GM20431 (cell line): Measurements from ENCODE around the gene EDEM3.

Source experiments
- in situ Hi-C: fragments of 300-500 bp; cut with MseI, MboI; formaldehyde crosslinking; loops from one replicate; pipeline ENCODE4 v1.15.0; 2020; ENCODE audit warnings: low sequenced_read_pairs; ENCODE audit not compliant: unreplicated experiment

The EDEM3 gene

GRCh38 chr1:184743062-184743756 lies 11.4 kb downstream of the EDEM3 start:
- in situ Hi-C loops = no loop called here

GRCh38 chr1:184740344-184740743 lies 14.3 kb downstream of the EDEM3 start:
- in situ Hi-C loops = no loop called here

- in situ Hi-C loops = no loop called here
These were observed 14.9 kb downstream of the EDEM3 start for GRCh38 chr1:184739796-184740195.

- in situ Hi-C loops = no loop called here
These were observed 15.6 kb downstream of the EDEM3 start for GRCh38 chr1:184739070-184739469.

- in situ Hi-C loops = no loop called here
These were observed 19.7 kb downstream of the EDEM3 start for GRCh38 chr1:184734980-184735379.

GRCh38 chr1:184724843-184725242 lies 29.8 kb downstream of the EDEM3 start:
- in situ Hi-C loops = no loop called here

GRCh38 chr1:184716158-184716557 lies 38.5 kb downstream of the EDEM3 start:
- in situ Hi-C loops = no loop called here

GRCh38 chr1:184709418-184709817 lies 45.2 kb downstream of the EDEM3 start:
- in situ Hi-C loops = no loop called here

GRCh38 chr1:184708084-184708676 lies 46.5 kb downstream of the EDEM3 start:
- in situ Hi-C loops = no loop called here

GRCh38 chr1:184705271-184705670 lies 49.4 kb downstream of the EDEM3 start:
- in situ Hi-C loops = no loop called here

- in situ Hi-C loops = no loop called here
These were observed 52.8 kb downstream of the EDEM3 start for GRCh38 chr1:184701816-184702215.

- in situ Hi-C loops = no loop called here
These were observed 55.7 kb downstream of the EDEM3 start for GRCh38 chr1:184698969-184699368.

GRCh38 chr1:184698016-184698415 lies 56.6 kb downstream of the EDEM3 start:
- in situ Hi-C loops = no loop called here

GRCh38 chr1:184696403-184696802 lies 58.3 kb downstream of the EDEM3 start:
- in situ Hi-C loops = no loop called here

- in situ Hi-C loops = no loop called here
These were observed 59.6 kb downstream of the EDEM3 start for GRCh38 chr1:184695023-184695422.

GRCh38 chr1:184693011-184693410 lies 61.6 kb downstream of the EDEM3 start:
- in situ Hi-C loops = no loop called here

- in situ Hi-C loops = no loop called here
These were observed 62.8 kb downstream of the EDEM3 start for GRCh38 chr1:184691719-184692324.

GRCh38 chr1:184686540-184686939 lies 68.1 kb downstream of the EDEM3 start:
- in situ Hi-C loops = no loop called here

GRCh38 chr1:184685116-184685515 lies 69.5 kb downstream of the EDEM3 start:
- in situ Hi-C loops = no loop called here

GRCh38 chr1:184684285-184685074 lies 70.2 kb downstream of the EDEM3 start:
- in situ Hi-C loops = no loop called here

GRCh38 chr1:184682956-184683355 lies 71.7 kb downstream of the EDEM3 start:
- in situ Hi-C loops = no loop called here
